HG02884 (cell line): ENCODE measurements around the gene PFKL.

ENCODE experiments used
- ATAC-seq: cut with Tn5 transposase; IDR thresholded peaks from one replicate; pipeline ENCODE4 v1.9.1; 2021; ENCODE audit warnings: mild to moderate bottlenecking, moderate library complexity; ENCODE audit not compliant: unreplicated experiment

Gene PFKL

DNA sequence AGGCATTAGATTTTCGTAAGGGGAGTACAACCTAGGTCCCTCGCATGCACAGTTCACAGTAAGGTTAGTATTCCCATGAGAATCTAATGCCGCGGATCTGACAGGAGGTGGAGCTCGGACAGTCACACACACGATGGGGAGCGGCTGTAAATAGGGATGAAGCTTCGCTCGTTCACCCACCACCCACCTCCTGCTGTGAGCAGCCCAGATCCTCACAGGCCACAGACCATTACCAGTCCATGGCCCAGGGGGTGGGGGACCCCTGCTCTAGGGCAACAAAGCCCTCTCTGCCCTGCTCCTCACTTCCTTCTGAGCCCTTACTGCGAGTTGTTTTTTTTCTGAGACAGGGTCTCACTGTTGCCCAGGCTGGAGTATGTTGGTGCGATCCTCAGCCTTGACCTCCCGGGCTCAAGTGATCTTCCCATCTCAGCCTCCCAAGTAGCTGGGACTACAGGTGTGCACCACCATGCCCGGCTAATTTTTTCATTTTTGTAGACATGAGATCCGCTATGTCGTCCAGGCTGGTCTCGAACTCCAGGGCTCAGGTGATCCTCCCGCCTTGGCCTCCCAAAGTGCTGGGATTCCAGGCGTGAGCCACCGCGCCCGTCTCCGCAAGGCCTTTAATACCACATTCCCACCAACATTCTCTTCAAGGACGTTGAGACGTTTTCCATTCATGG lies 74.9 kb downstream of the PFKL start:
- ATAC-seq = no peak

DNA sequence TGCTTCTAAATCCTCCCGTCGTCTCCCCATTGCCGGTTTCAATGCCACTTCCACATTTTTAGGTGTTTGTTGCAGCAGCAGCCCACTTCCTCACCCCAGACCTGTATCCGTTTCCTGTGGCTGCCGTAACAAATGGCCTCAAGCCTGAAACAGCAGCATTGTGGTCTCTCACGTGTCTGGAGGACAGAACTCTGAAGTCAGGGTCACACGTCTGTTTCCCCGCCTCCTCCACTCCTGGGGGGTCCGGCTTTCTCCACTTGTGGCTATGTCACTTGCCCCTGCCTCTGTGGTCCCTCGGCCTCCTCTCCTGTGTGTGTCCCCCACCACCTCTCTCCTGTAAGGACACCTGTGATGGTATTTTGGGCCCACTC lies 75.4 kb downstream of the PFKL start:
- no peak for ATAC-seq

DNA sequence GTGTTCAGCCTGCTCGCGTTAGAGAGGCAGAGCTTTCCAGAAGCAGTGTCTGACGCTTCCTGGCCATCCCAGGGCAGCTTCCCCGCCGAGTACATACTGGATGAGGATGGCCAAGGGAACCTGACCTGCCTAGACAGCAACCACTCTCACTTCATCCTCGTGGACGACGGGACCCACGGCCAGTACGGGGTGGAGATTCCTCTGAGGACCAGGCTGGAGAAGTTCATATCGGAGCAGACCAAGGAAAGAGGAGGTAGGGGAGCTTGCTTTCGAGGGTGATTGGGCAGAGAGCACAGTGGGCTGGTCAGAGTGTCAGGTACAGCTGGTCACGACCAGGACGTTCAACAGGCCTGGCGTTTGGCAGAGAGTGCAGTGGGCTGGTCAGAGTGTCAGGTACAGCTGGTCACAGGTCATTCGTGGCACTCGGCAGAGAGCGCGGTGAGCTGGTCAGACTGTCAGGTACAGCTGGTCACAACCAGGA lies 75.9 kb downstream of the PFKL start:
- ATAC-seq = no peak

DNA sequence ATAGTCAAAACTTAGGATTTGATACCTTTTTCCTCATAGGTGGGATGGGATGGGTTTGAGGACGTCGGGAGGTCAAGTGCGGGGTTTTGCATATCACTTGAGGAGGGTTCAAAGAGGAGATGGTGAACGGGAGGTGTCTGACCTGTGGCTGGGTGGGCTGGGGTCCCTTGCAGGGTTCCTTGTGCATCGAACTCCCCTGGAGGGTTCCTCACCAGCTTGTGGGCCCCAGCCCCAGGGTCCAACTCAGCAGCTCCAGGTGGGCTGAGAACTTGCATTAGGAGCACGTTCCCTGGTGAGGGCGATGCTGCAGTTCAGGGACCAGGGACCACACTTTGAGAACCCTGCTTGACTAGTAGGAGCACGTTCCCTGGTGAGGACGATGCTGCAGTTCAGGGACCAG lies 76.8 kb downstream of the PFKL start:
- no peak for ATAC-seq
